MCF 10A (cell line): ENCODE results near the gene SOWAHA. TPM values are rescaled to one million over a fixed set of nuclear protein-coding genes. Genes with fewer than 3 reads are reported as not detected.
A peak's percentile ranks its signal among the peaks of the same experiment; 100 is the strongest.

Experiments
- BruUV-seq: library from RNA; stranded (reverse); fragments of 400-500 nt; replicated peaks from 2 replicates; lab custom pipeline; 2021; lab: Mats Ljungman, UMichigan
- CTCF ChIA-PET: fragments of 300-600 bp; sonication (Branson Sonifier 250); formaldehyde crosslinking; extraction: SDS; loops from one replicate; lab custom pipeline; 2021; ENCODE audit warnings: antibody characterized with exemption, inconsistent platforms; lab: Yijun Ruan, JAX
- POLR2A ChIA-PET: fragments of 300-600, 350-650 bp; sonication (Branson Sonifier 250); formaldehyde crosslinking; extraction: SDS; loops from one replicate; lab custom pipeline; 2020; ENCODE audit warnings: antibody characterized with exemption, inconsistent platforms; lab: Yijun Ruan, JAX
- DNase-seq: peaks from one replicate; pipeline ENCODE4 v3.0.0-alpha.2; 2018; ENCODE audit not compliant: unreplicated experiment
- H3K27ac Mint-ChIP-seq: one replicate; pipeline ENCODE4 v1.8.0; 2022; ENCODE audit warnings: mild to moderate bottlenecking, low read depth, mixed read lengths; ENCODE audit not compliant: unreplicated experiment
- H3K27me3 Mint-ChIP-seq: one replicate; pipeline ENCODE4 v1.8.0; 2022; ENCODE audit warnings: mixed read lengths; ENCODE audit not compliant: insufficient read depth, unreplicated experiment
- H3K36me3 Mint-ChIP-seq: one replicate; pipeline ENCODE4 v1.8.0; 2022; ENCODE audit warnings: mild to moderate bottlenecking, moderate library complexity, mixed read lengths; ENCODE audit not compliant: insufficient read depth, unreplicated experiment
- H3K4me1 Mint-ChIP-seq: one replicate; pipeline ENCODE4 v1.8.0; 2022; ENCODE audit warnings: mixed read lengths; ENCODE audit not compliant: insufficient read depth, unreplicated experiment
- H3K4me3 Mint-ChIP-seq: one replicate; pipeline ENCODE4 v1.8.0; 2022; ENCODE audit warnings: mild to moderate bottlenecking, moderate library complexity, mixed read lengths; ENCODE audit not compliant: unreplicated experiment
- H3K9me3 Mint-ChIP-seq: one replicate; pipeline ENCODE4 v1.8.0; 2022; ENCODE audit warnings: mixed read lengths; ENCODE audit not compliant: unreplicated experiment
- intact Hi-C: fragments of 100-400 bp; cut with micrococcal nuclease; formaldehyde crosslinking; loops from 2 replicates; pipeline ENCODE4 v1.14.1; 2022
- total RNA-seq: library from RNA; stranded (reverse); gene quantifications from 2 replicates; pipeline ENCODE4 v1.2.3, GENCODE V29; 2022
- TF ChIP-seq, protein P1 (sequence below): fragments of 200-600 bp; IDR thresholded peaks from one replicate; pipeline ENCODE4 v1.8.0; 2022; ENCODE audit warnings: antibody characterized with exemption, mild to moderate bottlenecking; ENCODE audit not compliant: unreplicated experiment

The SOWAHA gene
- total RNA-seq, 1 experiment from 2014 or later: not detected

DNA sequence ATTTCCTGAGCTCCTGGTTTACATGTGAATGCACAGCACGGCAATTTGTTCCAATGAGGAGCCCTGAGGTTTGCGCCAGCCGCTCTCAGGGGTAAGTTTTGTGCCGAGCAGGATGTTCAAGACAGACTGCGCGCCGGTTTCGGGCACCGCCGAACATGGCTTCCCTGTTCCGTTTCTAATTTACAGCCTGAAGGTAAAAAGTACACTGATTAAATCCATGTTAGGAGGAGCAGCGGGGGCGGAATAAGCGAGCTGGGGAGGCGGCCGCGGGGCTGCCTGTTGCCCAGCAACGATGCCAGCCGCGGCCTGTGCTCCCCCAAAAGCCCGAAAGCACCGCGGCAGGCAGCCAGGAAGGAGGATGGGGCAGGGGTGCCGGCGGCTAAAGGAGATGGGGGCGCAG is 6.4 kb downstream of the SOWAHA start:
- ChIA-PET POLR2A (interaction anchor here (0.6 to 5.8 kb wide), 8 partner anchors 9 to 189 kb away, joined by 3 to 35 read pairs (median 5); partner anchors contain the start of genes GDF9, KIF3A, SEPTIN8 and SHROOM1), CTCF (interaction anchor here (0.5 to 5.3 kb wide), 43 partner anchors 10 to 639 kb away, joined by 3 to 58 read pairs (median 5); partner anchors contain the start of genes GDF9, KIF3A, SEPTIN8 and SHROOM1)
- TF ChIP-seq, protein P1, sequence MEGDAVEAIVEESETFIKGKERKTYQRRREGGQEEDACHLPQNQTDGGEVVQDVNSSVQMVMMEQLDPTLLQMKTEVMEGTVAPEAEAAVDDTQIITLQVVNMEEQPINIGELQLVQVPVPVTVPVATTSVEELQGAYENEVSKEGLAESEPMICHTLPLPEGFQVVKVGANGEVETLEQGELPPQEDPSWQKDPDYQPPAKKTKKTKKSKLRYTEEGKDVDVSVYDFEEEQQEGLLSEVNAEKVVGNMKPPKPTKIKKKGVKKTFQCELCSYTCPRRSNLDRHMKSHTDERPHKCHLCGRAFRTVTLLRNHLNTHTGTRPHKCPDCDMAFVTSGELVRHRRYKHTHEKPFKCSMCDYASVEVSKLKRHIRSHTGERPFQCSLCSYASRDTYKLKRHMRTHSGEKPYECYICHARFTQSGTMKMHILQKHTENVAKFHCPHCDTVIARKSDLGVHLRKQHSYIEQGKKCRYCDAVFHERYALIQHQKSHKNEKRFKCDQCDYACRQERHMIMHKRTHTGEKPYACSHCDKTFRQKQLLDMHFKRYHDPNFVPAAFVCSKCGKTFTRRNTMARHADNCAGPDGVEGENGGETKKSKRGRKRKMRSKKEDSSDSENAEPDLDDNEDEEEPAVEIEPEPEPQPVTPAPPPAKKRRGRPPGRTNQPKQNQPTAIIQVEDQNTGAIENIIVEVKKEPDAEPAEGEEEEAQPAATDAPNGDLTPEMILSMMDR: no peak
- intact Hi-C loops: no loop called here
- Mint-ChIP-seq H3K4me1 (peaks cover 10% of the 10 kb centered on the region), H3K27me3 (no peaks in the 10 kb centered on the region), H3K36me3 (peaks cover 21% of the 10 kb centered on the region), H3K27ac (no peak overlapping the region), H3K4me3 (no peak overlapping the region), H3K9me3 (no peaks in the 10 kb centered on the region)
- no TSS peak for BruUV-seq
- no peak for DNase-seq

DNA sequence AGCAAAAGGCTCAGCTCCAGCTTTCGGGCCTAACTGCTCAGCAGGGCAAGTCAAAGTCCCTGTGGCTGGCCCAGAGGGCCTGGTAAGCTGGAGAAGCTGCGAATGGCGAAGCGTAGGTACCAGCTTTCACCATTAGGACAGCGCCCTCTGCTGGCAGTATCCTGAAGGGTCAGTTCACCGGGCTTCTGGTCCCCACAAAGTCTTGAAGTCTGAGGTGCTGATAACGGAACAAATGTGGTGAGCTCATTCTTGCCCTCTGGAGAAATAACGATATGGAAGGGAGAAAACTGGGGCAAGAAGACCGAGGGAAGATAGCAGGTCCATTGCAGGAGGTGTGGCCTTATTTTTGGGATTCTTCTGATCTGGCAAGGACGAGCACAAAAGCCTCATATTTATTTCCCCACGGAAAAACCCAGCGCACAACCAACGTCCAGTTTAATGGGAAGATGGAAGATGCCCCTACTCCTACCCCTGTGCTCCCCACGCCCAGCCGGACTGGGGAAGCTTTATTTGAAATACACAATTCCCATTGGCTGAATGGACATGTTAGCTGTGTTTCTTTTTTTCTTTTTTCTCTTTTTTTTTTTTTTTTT is 7.2 kb downstream of the SOWAHA start:
- intact Hi-C loops: loop anchor here (1.0 to 5.0 kb wide), 6 partner anchors 44 to 433 kb away; no protein-coding TSS in a partner anchor
- no peak overlapping the region for H3K27ac Mint-ChIP-seq
- H3K4me3 Mint-ChIP-seq: no peak overlapping the region
- DNase-seq: peak; percentile 96
- TF ChIP-seq, protein P1: peak; percentile 97
- H3K36me3 Mint-ChIP-seq: peaks cover 29% of the 10 kb centered on the region
- BruUV-seq: no TSS peak
- peaks cover 8% of the 10 kb centered on the region for H3K4me1 Mint-ChIP-seq
- ChIA-PET POLR2A (interaction anchor here (0.6 to 5.8 kb wide), 10 partner anchors 8 to 540 kb away, joined by 3 to 35 read pairs (median 5); partner anchors contain the start of genes GDF9, KIF3A, SEPTIN8 and SHROOM1), CTCF (interaction anchor here (0.5 to 5.3 kb wide), 66 partner anchors 9 to 762 kb away, joined by 3 to 58 read pairs (median 4); partner anchors contain the start of genes GDF9, KIF3A, SEPTIN8 and SHROOM1)
- no peaks in the 10 kb centered on the region for H3K27me3 Mint-ChIP-seq
- no peaks in the 10 kb centered on the region for H3K9me3 Mint-ChIP-seq

- Mint-ChIP-seq H3K27ac (no peak overlapping the region), H3K4me3 (no peak overlapping the region), H3K27me3 (no peaks in the 10 kb centered on the region), H3K4me1 (peaks cover 6% of the 10 kb centered on the region), H3K9me3 (no peaks in the 10 kb centered on the region), H3K36me3 (peaks cover 29% of the 10 kb centered on the region)
- POLR2A ChIA-PET: interaction anchor here (0.6 to 5.8 kb wide), 5 partner anchors 7 to 45 kb away, joined by 3 to 35 read pairs (median 6); partner anchors contain the start of genes GDF9, SEPTIN8, SHROOM1 and UQCRQ
- CTCF ChIA-PET: interaction anchor here (0.6 to 5.3 kb wide), 27 partner anchors 8 to 547 kb away, joined by 3 to 58 read pairs (median 7); partner anchors contain the start of genes GDF9, KIF3A, SEPTIN8 and SHROOM1
- TF ChIP-seq, protein P1: no peak
- DNase-seq: no peak
- no TSS peak for BruUV-seq
- intact Hi-C loops: loop anchor here (5.0 kb wide), 2 partner anchors 314 to 434 kb away; no protein-coding TSS in a partner anchor
Measured at GRCh38 chr5:132821350-132821749, 8.2 kb downstream of the SOWAHA start.

DNA sequence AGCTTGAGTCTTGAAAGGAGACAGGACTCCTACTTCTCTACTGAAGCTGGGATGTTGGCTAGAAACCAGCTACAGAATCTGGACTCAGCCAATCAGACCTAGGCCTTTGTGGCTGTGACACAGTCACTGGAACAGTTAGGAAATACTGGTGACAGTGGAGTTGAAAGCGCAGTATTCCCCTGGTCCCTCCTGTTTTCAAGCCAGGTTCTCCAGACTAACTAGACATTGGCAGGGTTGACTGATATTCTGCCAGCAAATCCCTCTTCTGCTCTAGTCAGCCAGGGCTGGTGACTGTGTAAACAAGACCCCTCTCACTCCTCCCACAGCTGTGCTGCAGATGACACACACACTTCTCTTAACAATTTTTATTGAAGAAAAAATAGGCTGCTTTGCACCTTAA is 8.7 kb downstream of the SOWAHA start:
- TF ChIP-seq, protein P1: no peak
- intact Hi-C loops: loop anchor here (5.0 kb wide), 2 partner anchors 314 to 434 kb away; no protein-coding TSS in a partner anchor
- H3K36me3 Mint-ChIP-seq: peaks cover 30% of the 10 kb centered on the region
- H3K27ac Mint-ChIP-seq: no peak overlapping the region
- H3K4me1 Mint-ChIP-seq: peaks cover 6% of the 10 kb centered on the region
- BruUV-seq: no TSS peak
- H3K9me3 Mint-ChIP-seq: no peaks in the 10 kb centered on the region
- H3K27me3 Mint-ChIP-seq: no peaks in the 10 kb centered on the region
- no peak overlapping the region for H3K4me3 Mint-ChIP-seq
- CTCF ChIA-PET: interaction anchor here (0.6 to 5.3 kb wide), 15 partner anchors 7 to 316 kb away, joined by 3 to 58 read pairs (median 13); partner anchors contain the start of genes GDF9, KIF3A, SEPTIN8 and SHROOM1
- DNase-seq: peak; percentile 20
- POLR2A ChIA-PET: interaction anchor here (1.1 to 5.8 kb wide), 4 partner anchors 7 to 45 kb away, joined by 3 to 35 read pairs (median 10); partner anchors contain the start of genes GDF9, SEPTIN8, SHROOM1 and UQCRQ
